SK-N-SH treated with all-trans-retinoic acid at 6 μM for 48 hours (cell line): Measurements from ENCODE around the gene RFC5.
A peak's percentile ranks its signal among the peaks of the same experiment; 100 is the strongest.

Source experiments
- ATAC-seq: fragments of 200-7000 bp; cut with Tn5 transposase; 3 replicates; pipeline ENCODE4 v1.9.1; 2020; ENCODE audit warnings: mild to moderate bottlenecking, moderate library complexity
- ARNTL ChIP-seq: fragments of 450-650 bp; formaldehyde crosslinking; IDR thresholded peaks from 2 replicates; pipeline ENCODE4 v1.5.0; 2020; ENCODE audit warnings: low read depth, mild to moderate bottlenecking, moderate library complexity, borderline replicate concordance
- BACH2 ChIP-seq: fragments of 250-450 bp; sonication (Bioruptor Pico); IDR thresholded peaks from 2 replicates; pipeline ENCODE4 v1.9.0; 2021; ENCODE audit warnings: mild to moderate bottlenecking, borderline replicate concordance
- CREB5 ChIP-seq: fragments of 250-450 bp; sonication (Bioruptor Pico); IDR thresholded peaks from 2 replicates; pipeline ENCODE4 v1.5.1; 2020; ENCODE audit warnings: low read depth, mild to moderate bottlenecking, moderate library complexity
- CSDC2 ChIP-seq: fragments of 250-450 bp; sonication (Bioruptor Pico); IDR thresholded peaks from 2 replicates; pipeline ENCODE4 v1.5.0; 2020; ENCODE audit warnings: mild to moderate bottlenecking, moderate library complexity
- ESRRG ChIP-seq: fragments of 250-450 bp; sonication (Bioruptor Pico); IDR thresholded peaks from 2 replicates; pipeline ENCODE4 v1.6.1; 2021; ENCODE audit warnings: mild to moderate bottlenecking
- GLIS3 ChIP-seq: fragments of 250-450 bp; sonication (Bioruptor Pico); IDR thresholded peaks from 2 replicates; pipeline ENCODE4 v1.5.0; 2020; ENCODE audit warnings: mild to moderate bottlenecking, moderate library complexity
- OSR1 ChIP-seq: fragments of 250-450 bp; sonication (Bioruptor Pico); IDR thresholded peaks from 2 replicates; pipeline ENCODE4 v1.8.0; 2022; ENCODE audit warnings: moderate library complexity, mild to moderate bottlenecking, inconsistent platforms
- PPARA ChIP-seq: fragments of 250-450 bp; sonication (Bioruptor Pico); IDR thresholded peaks from 2 replicates; pipeline ENCODE4 v1.5.0; 2020; ENCODE audit warnings: mild to moderate bottlenecking, borderline replicate concordance
- RARB ChIP-seq: fragments of 250-450 bp; sonication (Bioruptor Pico); IDR thresholded peaks from 2 replicates; pipeline ENCODE4 v1.8.0; 2021; ENCODE audit warnings: mild to moderate bottlenecking, moderate library complexity
- SNAI2 ChIP-seq: fragments of 250-450 bp; sonication (Bioruptor Pico); IDR thresholded peaks from 2 replicates; pipeline ENCODE4 v1.5.0; 2020; ENCODE audit warnings: mild to moderate bottlenecking, moderate library complexity
- TCF4 ChIP-seq: fragments of 250-450 bp; sonication (Bioruptor Pico); IDR thresholded peaks from 2 replicates; pipeline ENCODE4 v1.8.0; 2021; ENCODE audit warnings: mild to moderate bottlenecking, moderate library complexity, borderline replicate concordance
- TOX ChIP-seq: fragments of 250-450 bp; sonication (Bioruptor Pico); IDR thresholded peaks from 2 replicates; pipeline ENCODE4 v1.8.0; 2021; ENCODE audit warnings: mild to moderate bottlenecking, moderate library complexity, borderline replicate concordance
- TSHZ2 ChIP-seq: fragments of 250-450 bp; sonication (Bioruptor Pico); IDR thresholded peaks from 2 replicates; pipeline ENCODE4 v1.5.0; 2020; ENCODE audit warnings: mild to moderate bottlenecking, moderate library complexity
- ZC3H10 ChIP-seq: fragments of 250-450 bp; sonication (Bioruptor Pico); IDR thresholded peaks from 2 replicates; pipeline ENCODE4 v1.5.1; 2021; ENCODE audit warnings: mild to moderate bottlenecking, moderate library complexity
- ZFP30 ChIP-seq: fragments of 450-650 bp; formaldehyde crosslinking; IDR thresholded peaks from 2 replicates; pipeline ENCODE4 v1.5.0; 2022; ENCODE audit warnings: mild to moderate bottlenecking, moderate library complexity
- ZNF565 ChIP-seq: fragments of 450-650 bp; formaldehyde crosslinking; conservative IDR thresholded peaks from 2 replicates; pipeline ENCODE4 v1.5.0; 2020; ENCODE audit warnings: low read depth, mild to moderate bottlenecking, moderate library complexity
- ZNF70 ChIP-seq: fragments of 450-650 bp; formaldehyde crosslinking; IDR thresholded peaks from 2 replicates; pipeline ENCODE4 v1.5.0; 2020; ENCODE audit warnings: mild to moderate bottlenecking, moderate library complexity
- ZNF8 ChIP-seq: fragments of 450-650 bp; formaldehyde crosslinking; IDR thresholded peaks from 2 replicates; pipeline ENCODE4 v1.5.0; 2020; ENCODE audit warnings: mild to moderate bottlenecking, moderate library complexity
- TF ChIP-seq, protein P1 (sequence below): fragments of 250-450 bp; sonication (Bioruptor Pico); IDR thresholded peaks from 2 replicates; pipeline ENCODE4 v1.8.0; 2021; ENCODE audit warnings: low read depth, mild to moderate bottlenecking, moderate library complexity, borderline replicate concordance
- TF ChIP-seq, protein P2 (sequence below): fragments of 250-450 bp; sonication (Bioruptor Pico); IDR thresholded peaks from 2 replicates; pipeline ENCODE4 v1.8.0; 2020; ENCODE audit warnings: mild to moderate bottlenecking, moderate library complexity, borderline replicate concordance
- TF ChIP-seq, protein P3 (sequence below): fragments of 250-450 bp; sonication (Bioruptor Pico); IDR thresholded peaks from 2 replicates; pipeline ENCODE4 v1.5.1; 2021; ENCODE audit warnings: mild to moderate bottlenecking, moderate library complexity

RFC5 gene

DNA sequence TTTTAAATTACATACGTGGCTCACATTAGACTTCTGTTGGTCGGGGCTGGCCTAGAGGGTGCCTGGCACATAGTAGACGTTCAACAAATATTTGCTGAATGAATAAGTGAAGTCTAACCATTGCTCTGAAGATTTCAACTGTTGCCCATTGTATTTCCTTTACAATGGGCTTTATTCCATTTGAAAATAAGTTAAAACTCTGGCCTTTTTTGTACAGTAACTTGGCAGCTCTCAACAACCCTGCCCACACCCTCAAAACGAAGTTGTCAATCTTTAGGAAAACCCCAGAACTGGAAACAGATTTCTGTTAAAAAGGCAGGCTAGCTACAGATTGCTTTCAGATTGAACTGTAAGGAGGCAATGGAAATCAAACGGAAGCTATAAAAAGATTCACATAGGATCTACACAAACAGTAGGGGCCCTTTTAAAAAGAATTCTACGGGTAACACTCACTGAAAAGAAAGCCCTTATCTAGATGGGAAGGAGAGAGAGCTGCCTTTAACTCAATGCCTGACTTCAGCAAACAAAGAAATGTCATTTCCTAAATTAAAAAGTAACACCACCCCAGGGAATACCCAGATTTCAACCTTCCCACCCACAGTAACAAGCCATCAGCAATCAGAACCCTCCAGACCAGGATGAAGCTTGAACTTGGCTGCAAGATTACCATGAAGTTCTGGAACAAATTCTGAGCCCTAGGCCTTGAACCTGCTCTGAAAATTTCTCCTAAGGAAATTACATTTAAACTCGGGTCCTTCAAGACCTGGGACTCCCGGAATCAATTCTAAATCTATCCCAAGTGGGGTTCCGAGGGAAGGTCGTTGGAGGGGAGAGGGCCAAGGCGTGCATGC lies 43.1 kb downstream of the RFC5 start:
- TF ChIP-seq, protein P1, sequence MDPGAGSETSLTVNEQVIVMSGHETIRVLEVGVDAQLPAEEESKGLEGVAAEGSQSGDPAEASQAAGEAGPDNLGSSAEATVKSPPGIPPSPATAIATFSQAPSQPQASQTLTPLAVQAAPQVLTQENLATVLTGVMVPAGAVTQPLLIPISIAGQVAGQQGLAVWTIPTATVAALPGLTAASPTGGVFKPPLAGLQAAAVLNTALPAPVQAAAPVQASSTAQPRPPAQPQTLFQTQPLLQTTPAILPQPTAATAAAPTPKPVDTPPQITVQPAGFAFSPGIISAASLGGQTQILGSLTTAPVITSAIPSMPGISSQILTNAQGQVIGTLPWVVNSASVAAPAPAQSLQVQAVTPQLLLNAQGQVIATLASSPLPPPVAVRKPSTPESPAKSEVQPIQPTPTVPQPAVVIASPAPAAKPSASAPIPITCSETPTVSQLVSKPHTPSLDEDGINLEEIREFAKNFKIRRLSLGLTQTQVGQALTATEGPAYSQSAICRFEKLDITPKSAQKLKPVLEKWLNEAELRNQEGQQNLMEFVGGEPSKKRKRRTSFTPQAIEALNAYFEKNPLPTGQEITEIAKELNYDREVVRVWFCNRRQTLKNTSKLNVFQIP (CRISPR knock-in tag), result no peak
- no peak for TF ChIP-seq ZNF8
- TF ChIP-seq OSR1 (CRISPR knock-in tag), result no peak
- no peak for TF ChIP-seq ZNF70
- no peak for TF ChIP-seq ESRRG (CRISPR knock-in tag)
- TF ChIP-seq PPARA (CRISPR knock-in tag), result no peak
- no peak for TF ChIP-seq TSHZ2 (CRISPR knock-in tag)
- no peak for TF ChIP-seq RARB (CRISPR knock-in tag)
- TF ChIP-seq GLIS3 (CRISPR knock-in tag), result no peak
- TF ChIP-seq BACH2 (CRISPR knock-in tag), result no peak
- TF ChIP-seq ZNF565 (CRISPR knock-in tag), result no peak
- TF ChIP-seq CSDC2 (CRISPR knock-in tag), result no peak
- TF ChIP-seq, protein P2, sequence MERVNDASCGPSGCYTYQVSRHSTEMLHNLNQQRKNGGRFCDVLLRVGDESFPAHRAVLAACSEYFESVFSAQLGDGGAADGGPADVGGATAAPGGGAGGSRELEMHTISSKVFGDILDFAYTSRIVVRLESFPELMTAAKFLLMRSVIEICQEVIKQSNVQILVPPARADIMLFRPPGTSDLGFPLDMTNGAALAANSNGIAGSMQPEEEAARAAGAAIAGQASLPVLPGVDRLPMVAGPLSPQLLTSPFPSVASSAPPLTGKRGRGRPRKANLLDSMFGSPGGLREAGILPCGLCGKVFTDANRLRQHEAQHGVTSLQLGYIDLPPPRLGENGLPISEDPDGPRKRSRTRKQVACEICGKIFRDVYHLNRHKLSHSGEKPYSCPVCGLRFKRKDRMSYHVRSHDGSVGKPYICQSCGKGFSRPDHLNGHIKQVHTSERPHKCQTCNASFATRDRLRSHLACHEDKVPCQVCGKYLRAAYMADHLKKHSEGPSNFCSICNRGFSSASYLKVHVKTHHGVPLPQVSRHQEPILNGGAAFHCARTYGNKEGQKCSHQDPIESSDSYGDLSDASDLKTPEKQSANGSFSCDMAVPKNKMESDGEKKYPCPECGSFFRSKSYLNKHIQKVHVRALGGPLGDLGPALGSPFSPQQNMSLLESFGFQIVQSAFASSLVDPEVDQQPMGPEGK, result no peak
- no peak for TF ChIP-seq ZC3H10
- TF ChIP-seq, protein P3, sequence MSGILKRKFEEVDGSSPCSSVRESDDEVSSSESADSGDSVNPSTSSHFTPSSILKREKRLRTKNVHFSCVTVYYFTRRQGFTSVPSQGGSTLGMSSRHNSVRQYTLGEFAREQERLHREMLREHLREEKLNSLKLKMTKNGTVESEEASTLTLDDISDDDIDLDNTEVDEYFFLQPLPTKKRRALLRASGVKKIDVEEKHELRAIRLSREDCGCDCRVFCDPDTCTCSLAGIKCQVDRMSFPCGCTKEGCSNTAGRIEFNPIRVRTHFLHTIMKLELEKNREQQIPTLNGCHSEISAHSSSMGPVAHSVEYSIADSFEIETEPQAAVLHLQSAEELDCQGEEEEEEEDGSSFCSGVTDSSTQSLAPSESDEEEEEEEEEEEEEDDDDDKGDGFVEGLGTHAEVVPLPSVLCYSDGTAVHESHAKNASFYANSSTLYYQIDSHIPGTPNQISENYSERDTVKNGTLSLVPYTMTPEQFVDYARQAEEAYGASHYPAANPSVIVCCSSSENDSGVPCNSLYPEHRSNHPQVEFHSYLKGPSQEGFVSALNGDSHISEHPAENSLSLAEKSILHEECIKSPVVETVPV (CRISPR knock-in tag), result no peak
- TF ChIP-seq TCF4 (CRISPR knock-in tag), result no peak
- TF ChIP-seq CREB5 (CRISPR knock-in tag), result no peak
- no peak for ATAC-seq

DNA sequence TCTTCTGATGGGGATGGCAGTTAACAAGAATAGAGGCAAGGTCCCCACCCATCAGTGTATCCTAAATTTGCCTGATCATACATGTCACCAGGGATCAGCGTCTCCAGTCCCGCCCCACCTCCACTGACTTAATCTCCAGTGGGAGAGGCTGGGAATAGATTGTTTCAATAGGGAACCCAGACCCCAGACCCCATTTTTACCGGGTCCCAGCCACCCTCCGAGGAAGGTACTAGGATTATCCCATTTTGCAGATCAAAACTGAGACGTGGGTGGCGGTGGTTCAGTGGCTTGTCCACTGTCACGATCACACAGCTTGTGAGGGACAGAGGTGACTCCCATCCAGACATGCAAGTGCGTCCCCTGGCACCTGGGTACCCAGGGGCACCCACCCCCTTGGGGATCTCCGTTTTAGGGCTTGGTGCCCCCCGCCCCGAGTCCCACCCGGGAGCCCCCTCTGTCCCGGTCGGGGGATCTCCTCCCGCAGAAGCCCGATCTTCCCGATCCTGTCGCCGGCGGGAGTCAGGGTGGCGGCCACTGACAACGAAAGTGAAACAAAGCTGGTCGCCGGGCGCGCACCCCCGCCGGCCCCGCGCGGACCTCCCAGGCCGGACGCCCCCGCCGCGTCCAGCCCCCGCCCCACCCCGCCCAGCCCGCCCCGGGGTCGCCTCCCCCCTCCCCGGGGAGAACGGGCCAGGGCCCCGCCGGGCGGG lies 44.0 kb downstream of the RFC5 start:
- peak; percentile 8; the same call in 1 of the 3 replicates for ATAC-seq
- TF ChIP-seq SNAI2 (CRISPR knock-in tag), result no peak
- TF ChIP-seq, all 23 proteins: peak for 0

DNA sequence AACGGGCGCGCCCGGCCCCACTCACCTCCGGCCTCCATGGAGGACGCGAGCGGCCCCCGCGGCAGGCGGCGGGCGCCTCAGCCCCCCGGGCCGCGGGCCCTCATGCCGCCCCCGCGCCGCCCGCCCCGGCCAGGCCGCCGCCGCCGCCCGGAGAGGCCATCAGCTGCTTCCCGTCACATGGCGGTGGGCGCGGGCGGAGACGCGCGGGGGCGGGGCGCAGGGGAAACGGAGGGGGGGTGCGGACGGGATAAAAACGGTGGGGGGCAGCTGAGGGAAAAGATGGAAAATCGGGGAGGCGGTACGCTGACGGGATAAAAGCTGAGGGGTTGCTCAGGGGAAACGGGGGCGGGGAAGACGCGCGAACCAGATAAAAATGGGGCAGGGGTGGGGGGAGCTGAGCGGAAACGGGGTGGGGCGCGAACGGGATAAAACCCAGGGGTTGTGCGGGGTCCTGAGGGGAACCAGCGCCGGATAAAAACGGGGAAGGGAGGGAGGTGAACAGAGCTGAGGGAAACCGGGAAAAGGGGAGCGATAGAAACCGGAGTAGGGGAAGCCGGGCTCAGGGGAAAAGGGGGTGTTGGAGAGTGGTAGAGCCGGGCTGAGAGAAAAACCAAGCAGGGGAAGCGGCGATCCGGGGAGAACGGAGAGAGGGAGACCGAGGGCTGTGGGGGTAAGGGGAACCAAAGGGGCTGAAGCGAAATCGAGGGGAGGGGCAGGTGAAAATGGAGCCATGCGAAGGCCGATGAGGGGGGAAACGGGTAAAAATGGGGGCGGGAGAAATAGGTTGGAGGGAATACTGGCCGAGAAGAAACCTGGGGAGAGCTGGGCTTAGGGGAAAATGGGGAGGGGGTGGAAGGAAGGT lies 44.7 kb downstream of the RFC5 start, which contains the start of gene WSB2:
TSS of gene WSB2 (minus strand) at position 169 of the 862 bp plus-strand sequence. CDS start at position 38, 131 bp downstream.
- peak; percentile 55 for ATAC-seq
- TF ChIP-seq ZC3H10, result no peak
- no peak for TF ChIP-seq TOX (CRISPR knock-in tag)
- no peak for TF ChIP-seq ZFP30 (CRISPR knock-in tag)
- TF ChIP-seq ARNTL (CRISPR knock-in tag), result no peak
